Astrocyte of the hippocampus (primary cell): ENCODE data around the gene LSR.
A peak's percentile ranks its signal among the peaks of the same experiment; 100 is the strongest.

Source experiments
- DNase-seq: peaks from one replicate; pipeline ENCODE4 v3.0.0; 2011; ENCODE audit warnings: low read depth, low spot score

LSR gene

DNA sequence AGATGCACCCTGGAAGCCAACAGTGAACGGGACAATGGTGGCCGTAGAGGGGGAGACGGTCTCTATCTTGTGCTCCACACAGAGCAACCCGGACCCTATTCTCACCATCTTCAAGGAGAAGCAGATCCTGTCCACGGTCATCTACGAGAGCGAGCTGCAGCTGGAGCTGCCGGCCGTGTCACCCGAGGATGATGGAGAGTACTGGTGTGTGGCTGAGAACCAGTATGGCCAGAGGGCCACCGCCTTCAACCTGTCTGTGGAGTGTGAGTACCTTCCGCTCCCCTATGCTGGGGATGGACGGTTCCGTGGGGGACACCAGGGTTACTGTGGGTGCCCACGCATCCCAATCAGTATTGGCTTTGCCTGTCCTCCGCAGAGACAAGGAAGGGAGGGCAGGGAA, 53.6 kb downstream of the LSR start:
- DNase-seq: no peak

DNA sequence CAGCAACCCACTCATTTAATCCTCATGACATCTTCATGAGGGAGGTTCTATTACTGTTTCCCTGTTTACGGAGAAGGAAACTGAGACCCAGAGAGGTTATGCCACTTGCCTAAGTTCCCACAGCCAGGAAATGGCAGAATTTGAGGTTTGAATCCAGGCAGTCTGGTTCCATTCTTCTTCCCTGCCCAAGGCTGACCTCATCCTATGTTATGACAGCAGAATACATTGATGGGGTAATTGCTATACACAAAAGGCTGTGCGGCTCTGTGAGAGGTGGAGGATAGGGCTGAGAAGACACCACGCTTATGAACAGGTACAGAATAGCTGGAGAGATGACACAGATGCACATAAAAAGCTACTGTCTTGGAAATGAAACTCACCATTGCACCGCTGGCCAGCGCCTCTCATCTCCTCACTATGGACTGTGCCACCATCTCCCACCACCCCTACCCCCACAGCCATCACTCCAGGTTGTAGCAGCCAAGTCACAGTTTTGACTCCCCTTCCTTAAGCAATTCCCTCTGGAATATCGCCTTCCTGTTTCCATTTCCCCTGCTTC, 54.6 kb downstream of the LSR start:
- DNase-seq: no peak

DNA sequence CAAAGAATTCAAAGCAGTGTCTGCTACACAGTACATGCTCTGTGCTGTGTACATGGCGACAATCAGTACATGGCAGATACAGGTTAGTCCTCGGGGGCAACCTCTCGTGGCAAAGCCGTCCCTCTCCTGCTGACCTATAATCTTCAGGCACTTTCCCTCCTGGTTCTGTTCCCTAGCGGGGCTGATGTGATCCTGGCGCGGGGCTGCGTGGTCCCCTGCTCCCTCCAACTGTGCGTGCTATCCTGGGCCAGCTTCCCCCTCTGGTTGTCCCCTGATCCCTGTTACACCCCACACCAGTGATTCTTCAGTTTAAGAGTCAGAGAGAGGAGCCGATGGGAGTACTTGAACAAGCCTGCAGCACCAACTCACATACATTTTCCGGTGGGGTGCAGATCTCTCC, 55.2 kb downstream of the LSR start:
- DNase-seq: no peak

DNA sequence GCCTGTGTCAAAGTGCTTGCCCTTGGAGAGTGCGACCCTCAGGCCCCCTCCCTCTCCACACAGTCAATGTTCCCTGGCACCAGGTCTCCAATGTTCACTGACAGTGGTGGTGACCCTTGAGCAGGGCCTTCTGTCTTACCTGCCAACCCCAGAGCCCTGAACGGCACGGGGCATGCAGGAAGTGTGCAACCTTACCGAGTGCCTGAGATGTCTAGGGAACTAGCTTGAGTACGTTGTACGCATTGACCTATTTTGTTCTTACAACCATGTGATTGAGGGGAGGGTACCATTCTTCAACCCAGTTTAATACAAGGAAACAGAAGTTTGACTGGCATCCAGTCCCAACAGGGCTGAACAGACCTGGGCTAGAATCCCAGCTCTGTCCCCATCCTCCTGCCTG, 56.4 kb downstream of the LSR start:
- DNase-seq: no peak

DNA sequence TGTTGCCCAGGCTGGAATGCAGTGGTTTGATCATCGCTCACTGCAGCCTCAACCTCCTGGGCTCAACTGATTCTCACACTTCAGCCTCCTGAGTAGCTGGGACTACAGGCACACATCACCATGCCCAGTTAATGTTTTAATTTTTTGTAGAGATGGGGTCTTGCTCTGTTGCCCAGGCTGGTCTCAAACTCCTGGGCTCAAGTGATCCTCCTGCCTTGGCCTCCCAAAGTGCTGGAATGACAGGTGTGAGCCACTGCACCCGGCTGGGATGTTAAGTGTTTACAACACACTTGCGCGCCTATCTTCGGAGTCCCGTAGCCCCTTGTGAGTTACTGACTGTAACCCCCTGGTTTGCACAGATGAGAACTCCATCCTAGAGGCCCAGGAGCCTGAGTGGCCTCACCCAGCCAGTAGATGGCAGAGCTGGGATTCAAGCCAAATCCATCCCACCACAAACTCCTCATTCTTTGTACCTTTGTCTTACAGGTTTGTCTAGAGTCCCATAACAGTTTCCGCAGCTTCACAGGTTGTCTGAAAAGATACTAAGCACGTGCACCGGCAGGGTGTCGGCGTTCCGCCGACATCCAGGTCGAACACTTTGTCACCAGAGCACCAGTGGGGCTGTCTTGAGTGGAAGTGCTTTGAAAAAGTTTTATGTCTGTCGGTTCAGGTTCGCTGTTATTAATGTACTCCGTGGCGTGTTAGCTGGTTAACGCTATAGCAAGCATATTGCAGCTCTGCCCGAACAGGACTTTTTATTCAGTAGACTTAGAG, 57.9 kb downstream of the LSR start:
- DNase-seq: no peak

DNA sequence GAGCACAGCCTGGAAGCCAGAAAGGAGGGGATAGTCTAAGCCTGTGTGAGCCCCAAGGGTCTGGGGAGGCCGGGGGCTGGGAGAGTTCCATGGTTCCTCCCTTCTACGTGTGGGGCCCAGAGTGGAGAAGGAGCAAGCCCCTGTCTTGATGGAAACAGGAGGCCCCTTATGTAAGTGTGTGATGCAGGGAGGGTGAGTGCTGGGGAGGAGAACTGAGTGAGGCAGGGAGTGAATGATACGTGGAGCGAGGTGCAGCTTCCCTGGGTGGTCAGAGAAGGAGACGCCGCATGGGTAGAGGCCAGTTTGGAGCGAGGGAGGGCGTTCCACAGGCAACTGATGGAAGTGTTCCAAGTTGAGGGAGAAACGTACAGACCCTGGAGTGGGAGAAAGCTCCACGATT, 59.1 kb downstream of the LSR start:
- no peak for DNase-seq

DNA sequence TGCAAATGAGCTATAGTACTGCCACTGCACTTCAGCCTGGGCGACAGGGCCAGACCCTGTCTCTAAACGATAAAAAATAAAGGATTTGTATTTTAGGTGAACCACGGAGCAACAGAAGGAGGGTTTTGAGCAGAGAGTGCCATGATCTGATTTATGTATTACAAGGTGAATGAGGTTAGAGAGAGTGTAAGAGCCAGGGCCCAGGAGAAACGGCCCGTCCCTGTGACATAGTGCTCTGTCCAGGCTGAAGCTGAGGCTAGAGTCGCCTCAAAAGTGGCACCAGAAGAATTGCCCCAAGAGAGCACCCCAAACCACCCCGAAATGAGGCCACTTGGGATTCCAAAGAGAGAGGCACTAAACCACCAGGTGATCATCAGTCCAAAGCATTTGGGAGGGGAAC, 60.1 kb downstream of the LSR start:
- DNase-seq: no peak

DNA sequence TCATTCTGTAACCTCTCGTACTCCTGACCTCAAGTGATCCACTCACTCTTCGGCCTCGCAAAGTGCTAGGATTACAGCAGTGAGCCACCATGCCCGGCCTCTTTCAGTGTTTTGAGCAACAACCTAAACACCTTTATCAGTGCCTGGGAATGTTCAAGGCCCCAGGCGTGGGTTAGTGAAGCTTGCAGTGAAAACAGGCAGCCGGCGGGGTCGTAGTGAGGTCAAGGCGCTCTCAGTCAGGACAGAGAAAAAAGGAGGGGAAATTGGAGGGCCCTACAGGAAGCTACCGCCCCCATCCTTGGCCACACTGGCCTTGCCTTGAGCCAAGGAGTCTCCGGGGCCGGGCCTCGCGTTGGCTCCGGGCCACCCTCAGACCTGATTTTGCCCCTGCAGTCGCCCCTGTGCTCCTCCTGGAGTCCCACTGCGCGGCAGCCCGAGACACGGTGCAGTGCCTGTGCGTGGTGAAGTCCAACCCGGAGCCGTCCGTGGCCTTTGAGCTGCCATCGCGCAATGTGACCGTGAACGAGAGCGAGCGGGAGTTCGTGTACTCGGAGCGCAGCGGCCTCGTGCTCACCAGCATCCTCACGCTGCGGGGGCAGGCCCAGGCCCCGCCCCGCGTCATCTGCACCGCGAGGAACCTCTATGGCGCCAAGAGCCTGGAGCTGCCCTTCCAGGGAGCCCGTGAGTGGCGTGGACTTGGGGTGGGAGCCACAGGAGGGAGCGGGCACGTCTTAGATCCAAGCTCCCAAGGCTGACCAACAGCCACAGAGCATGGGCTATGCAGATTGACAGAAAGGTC, 60.9 kb downstream of the LSR start:
- peak; percentile 59 for DNase-seq

DNA sequence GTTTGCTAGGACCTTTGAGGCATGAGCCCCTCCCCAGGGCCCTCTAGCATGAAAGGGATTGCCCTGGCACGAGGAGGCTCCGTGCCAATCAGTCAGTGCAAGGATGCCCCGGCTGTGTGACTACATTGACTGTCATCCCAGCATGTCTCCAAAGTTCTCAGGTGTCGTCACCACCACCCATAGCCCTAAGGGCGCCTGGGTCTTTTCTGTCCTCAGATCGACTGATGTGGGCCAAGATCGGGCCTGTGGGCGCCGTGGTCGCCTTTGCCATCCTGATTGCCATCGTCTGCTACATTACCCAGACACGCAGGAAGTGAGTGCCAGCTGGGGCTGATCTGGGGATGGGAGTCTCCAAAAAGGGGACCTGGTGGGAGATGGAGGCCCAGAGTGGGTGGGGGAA, 61.5 kb downstream of the LSR start:
- no peak for DNase-seq

DNA sequence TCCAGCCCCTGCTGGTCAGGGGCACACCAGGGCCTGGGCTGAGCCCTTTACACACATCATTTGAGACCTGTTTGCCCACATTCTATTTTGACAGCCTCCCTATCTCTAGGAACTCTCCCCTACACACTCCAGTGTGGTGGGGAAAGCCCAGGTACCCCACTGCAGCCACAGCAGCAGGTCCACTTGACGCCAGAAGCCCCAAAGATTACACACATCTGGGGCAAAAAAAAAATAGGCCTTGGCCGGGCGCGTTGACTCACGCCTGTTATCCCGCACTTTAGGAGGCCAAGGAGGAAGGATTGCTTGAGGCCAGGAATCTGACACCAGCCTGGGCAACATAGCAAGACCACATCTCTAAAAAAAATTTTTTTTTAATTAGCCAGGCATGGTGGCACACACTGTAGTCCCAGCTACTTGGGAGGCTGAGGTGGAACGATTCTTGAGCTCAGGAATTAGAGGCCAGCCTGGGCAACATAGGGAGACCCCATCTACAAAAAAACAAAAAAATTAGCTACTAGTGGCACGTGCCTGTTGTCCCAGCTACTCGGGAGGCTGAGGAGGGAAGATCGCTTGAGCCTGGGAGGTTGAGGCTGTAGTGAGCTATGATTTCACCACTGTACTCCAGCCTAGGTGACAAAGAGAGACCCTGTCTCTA, 62.1 kb downstream of the LSR start:
- no peak for DNase-seq

DNA sequence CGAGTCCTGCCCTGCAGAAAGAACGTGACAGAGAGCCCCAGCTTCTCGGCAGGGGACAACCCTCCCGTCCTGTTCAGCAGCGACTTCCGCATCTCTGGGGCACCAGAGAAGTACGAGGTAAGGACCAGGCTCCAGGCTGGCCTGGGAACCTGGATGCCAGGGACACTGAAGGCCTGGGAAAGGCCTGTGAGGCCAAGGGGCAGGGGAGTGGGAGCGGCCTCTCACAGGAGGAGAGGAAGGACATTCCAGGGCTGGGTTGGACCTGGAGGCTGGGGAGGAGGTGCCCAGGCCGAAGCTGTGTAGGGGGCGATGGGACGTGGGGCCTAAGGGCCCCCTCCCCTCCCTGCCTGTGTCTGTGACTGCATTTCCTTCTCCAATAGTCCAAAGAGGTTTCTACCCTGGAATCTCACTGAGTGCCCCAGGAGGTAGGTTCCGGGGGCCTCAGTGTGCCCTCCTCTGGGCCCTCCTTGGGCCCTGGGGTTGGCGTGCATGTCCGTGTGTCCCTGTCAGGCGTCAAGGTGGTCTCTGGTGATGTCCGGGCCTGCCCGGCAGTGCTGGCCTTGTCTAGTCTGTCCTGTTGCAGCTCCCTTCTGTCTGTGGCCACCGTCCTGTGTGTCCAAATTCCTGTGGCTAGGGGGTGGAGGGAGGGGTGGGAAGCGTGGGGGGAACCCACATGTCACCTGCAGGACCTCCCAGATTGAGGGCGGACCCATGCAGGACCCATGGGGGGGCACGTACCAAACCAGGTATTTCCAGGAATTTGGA, 63.3 kb downstream of the LSR start:
- peak; percentile 14 for DNase-seq

DNA sequence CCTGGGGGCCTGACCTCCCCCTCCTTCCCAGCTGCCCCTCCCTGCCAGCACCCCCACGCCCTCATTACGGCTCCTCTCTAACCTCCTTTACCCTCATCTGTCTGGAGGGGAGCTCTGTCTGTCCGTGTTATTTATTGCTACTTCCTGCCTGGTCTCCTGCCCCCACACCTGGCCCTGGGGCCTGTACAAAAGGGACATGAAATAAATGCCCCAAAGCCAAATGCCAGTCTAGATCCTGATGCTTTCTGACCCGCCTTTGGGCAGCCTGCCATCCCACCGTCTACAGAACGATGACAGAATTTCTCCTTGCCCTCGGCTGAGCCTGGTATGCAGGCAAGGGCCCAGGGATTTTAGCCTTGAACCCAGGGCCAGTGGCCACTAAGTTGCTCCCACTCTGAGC, 64.8 kb downstream of the LSR start:
- DNase-seq: peak; percentile 20

DNA sequence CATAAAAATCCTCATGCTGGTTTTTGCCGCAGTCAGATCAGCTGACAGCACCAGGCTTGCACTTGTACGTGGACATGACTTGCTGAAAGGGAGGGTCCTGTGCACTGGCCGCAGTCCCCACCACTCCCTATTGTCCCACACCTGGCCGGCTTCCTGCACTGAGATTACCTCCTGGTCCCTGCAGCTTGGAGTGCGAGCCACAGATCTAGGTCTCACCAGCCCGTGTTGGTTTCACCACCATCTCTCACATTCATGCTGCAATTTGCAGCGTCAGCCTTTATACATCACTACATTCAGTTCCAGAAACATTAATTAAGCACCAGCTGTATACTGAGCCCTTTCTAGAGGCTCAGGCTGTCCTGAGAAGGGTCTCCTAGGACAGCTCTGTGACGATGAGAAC, 65.2 kb downstream of the LSR start:
- DNase-seq: no peak

DNA sequence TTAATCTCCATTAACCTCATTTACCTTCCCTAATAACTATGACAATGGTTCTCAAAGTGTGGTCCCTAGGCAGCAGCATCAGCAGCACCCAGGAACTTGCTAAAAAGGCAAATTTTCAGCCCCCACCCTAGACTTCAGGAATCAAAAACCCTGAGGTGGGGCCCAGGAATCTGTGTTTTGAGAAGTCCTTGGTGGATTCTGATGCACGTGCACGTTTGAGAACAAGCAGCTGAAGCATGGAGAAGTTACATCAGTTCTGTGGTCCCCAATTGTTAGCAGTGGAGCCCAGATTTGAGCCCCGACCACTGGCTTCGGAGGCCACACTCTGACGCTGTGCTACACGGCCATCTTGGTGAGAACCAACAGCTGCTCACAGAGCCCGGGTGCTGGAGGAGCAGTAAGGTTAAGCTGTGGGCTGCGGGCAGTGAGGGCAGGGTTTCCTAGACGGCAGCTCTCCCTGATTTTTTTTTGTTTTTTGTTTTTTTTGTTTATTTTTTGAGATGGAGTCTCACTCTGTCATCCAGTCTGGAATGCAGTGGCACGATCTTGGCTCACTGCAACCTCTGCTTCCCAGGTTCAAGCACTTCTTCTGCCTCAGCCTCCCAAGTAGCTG, 66.2 kb downstream of the LSR start:
- DNase-seq: no peak

DNA sequence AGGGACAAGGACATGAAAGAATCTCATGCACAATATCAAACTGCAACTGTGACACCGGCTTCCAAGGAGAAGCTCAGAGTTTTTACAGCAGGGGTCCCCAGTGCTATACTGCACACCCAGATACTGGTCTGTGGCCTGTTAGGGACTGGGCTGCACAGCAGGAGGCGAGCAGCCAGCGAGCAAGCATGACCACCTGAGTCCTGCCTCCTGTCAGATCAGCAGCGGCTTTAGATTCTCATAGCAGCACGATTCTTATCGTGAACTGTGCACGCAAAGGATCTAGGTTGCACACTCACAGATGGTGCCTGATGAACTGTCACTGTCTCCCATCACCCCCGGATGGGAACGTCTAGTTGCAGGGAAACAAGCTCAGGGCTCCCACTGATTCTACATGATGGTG, 67.1 kb downstream of the LSR start:
- no peak for DNase-seq

DNA sequence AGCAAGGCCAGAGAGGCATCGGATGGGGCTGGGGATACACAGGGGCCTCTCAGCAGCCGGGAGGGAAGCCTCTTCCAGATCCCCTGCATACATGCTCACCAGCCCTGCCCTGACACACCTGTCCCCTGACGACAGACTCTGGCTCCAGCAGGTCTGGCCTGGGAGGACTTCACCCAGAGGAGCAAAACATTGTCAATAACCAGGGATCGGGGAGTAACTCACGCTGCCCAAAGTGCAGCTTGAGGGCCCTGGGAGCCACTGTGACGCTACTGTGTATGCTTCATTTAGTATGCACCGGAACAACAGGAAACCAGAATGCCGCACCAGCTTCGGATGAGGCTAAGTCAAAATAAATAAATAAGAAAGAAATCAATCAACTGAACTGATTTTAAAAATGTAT, 67.8 kb downstream of the LSR start:
- no peak for DNase-seq
